ENCODE results near the gene RPH3AL. TPM values are rescaled to one million over a fixed set of nuclear protein-coding genes. Genes with fewer than 3 reads are reported as not detected.

Gene RPH3AL
- total and polyA plus RNA-seq, 2 donors: 2.6 to 3.2 TPM

DNA sequence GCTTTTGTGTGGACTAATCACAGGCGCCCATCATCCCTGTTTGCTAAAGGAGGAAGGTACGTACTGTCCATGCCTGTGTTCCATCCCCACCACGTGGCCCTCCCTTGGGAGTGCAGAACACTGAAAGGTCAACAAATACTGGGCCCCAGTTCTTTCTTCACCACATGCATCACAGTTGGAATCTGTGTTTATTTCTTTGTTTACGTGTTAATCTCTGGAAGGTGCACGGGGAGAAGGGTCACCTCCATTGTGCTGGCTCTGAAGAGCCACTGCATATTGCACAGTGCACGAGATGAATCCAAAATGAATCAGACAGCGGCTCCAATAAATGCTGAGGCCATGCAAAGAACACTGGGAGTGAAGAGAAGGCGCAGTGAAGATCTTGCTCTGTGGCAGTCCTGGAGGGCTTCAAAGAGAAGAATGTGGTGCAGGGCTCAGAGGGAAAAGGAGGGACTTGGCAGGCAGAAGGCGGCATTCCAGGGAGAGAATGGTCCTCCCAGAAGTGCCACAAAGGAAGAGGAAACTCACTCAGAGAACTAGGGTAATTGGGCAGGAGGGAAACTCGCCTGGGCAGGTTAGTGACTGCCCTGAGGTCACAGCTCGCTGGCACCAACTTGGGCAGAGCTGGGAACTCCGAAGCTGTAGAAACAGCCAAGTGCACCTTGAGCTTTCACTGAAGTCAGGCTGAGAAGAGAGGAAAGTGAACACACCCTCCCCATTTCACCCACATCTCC lies 3.7 kb downstream of the RPH3AL start:
- Histone ChIP-seq H3K27me3 (ENCODE audit: control insufficient read depth in 2 of 2, insufficient read depth in 1 of 2, low read length in 1 of 2) (no peaks in the 10 kb centered on the region), H3K4me1 (ENCODE audit: control insufficient read depth in 2 of 2, insufficient read depth in 2 of 2, low read length in 2 of 2) (peaks cover 0 to 12% of the 10 kb centered on the region in 2 donors), H3K27ac (ENCODE audit: low read depth in 1 of 2, low read length in 1 of 2) (no peak overlapping the region), H3K9me3 (ENCODE audit: control insufficient read depth in 2 of 2, insufficient read depth in 1 of 2, low read length in 1 of 2) (no peaks in the 10 kb centered on the region), H3K4me3 (ENCODE audit: low read length in 2 of 2) (no peak overlapping the region), H3K36me3 (ENCODE audit: control insufficient read depth in 2 of 2, insufficient read depth in 2 of 2, low read length in 1 of 2) (no peaks in the 10 kb centered on the region)
- WGBS: 93% methylated on average over 12 of the region's 12 CpGs
- no peak for DNase-seq (ENCODE audit: low read depth in 6 of 9, low spot score in 9 of 9)

DNA sequence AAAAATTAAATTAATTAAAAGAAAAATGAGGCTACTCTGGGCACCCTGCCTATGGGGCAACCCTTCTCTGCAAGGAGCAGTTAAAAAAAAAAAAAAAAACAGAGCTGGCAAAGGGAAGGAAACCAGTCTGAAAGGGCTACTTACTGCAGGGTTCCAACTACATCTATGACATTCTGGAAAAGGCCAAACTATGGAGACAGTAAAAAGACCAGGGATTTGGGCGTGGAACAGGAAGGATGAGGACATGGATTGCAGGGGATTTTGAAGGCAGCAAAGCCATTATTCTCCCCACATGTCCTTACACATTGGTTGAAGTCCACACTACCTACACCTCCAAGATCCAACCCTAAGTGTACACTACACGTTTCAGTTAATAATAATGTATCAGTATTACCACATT lies 4.6 kb downstream of the RPH3AL start:
- no peaks in the 10 kb centered on the region for H3K9me3 ChIP-seq (ENCODE audit: control insufficient read depth in 2 of 2, insufficient read depth in 1 of 2, low read length in 1 of 2)
- H3K36me3 ChIP-seq (ENCODE audit: control insufficient read depth in 2 of 2, insufficient read depth in 2 of 2, low read length in 1 of 2): no peaks in the 10 kb centered on the region
- 76% methylated on average over 2 of the region's 2 CpGs for WGBS
- H3K4me3 ChIP-seq (ENCODE audit: low read length in 2 of 2): no peak overlapping the region
- no peaks in the 10 kb centered on the region for H3K27me3 ChIP-seq (ENCODE audit: control insufficient read depth in 2 of 2, insufficient read depth in 1 of 2, low read length in 1 of 2)
- no peak for DNase-seq (ENCODE audit: low read depth in 6 of 9, low spot score in 9 of 9)
- no peak overlapping the region for H3K27ac ChIP-seq (ENCODE audit: low read depth in 1 of 2, low read length in 1 of 2)
- H3K4me1 ChIP-seq (ENCODE audit: control insufficient read depth in 2 of 2, insufficient read depth in 2 of 2, low read length in 2 of 2): peaks cover 0 to 11% of the 10 kb centered on the region in 2 donors

- Histone ChIP-seq H3K4me1 (ENCODE audit: control insufficient read depth in 2 of 2, insufficient read depth in 2 of 2, low read length in 2 of 2) (peaks cover 0 to 5% of the 10 kb centered on the region in 2 donors), H3K36me3 (ENCODE audit: control insufficient read depth in 2 of 2, insufficient read depth in 2 of 2, low read length in 1 of 2) (no peaks in the 10 kb centered on the region), H3K9me3 (ENCODE audit: control insufficient read depth in 2 of 2, insufficient read depth in 1 of 2, low read length in 1 of 2) (no peaks in the 10 kb centered on the region), H3K27me3 (ENCODE audit: control insufficient read depth in 2 of 2, insufficient read depth in 1 of 2, low read length in 1 of 2) (no peaks in the 10 kb centered on the region), H3K4me3 (ENCODE audit: low read length in 2 of 2) (no peak overlapping the region), H3K27ac (ENCODE audit: low read depth in 1 of 2, low read length in 1 of 2) (no peak overlapping the region)
- DNase-seq (ENCODE audit: low read depth in 6 of 9, low spot score in 9 of 9): no peak
- WGBS: 96% methylated on average over 5 of the region's 5 CpGs
These were observed 5.2 kb downstream of the RPH3AL start for GRCh38 chr17:347309-347899.

- no peak overlapping the region for H3K27ac ChIP-seq (ENCODE audit: low read depth in 1 of 2, low read length in 1 of 2)
- H3K4me3 ChIP-seq (ENCODE audit: low read length in 2 of 2): no peak overlapping the region
- H3K27me3 ChIP-seq (ENCODE audit: control insufficient read depth in 2 of 2, insufficient read depth in 1 of 2, low read length in 1 of 2): no peaks in the 10 kb centered on the region
- H3K4me1 ChIP-seq (ENCODE audit: control insufficient read depth in 2 of 2, insufficient read depth in 2 of 2, low read length in 2 of 2): peaks cover 0 to 5% of the 10 kb centered on the region in 2 donors
- H3K36me3 ChIP-seq (ENCODE audit: control insufficient read depth in 2 of 2, insufficient read depth in 2 of 2, low read length in 1 of 2): no peaks in the 10 kb centered on the region
- DNase-seq (ENCODE audit: low read depth in 6 of 9, low spot score in 9 of 9): no peak
- 96% methylated on average over 12 of the region's 12 CpGs for WGBS
- no peaks in the 10 kb centered on the region for H3K9me3 ChIP-seq (ENCODE audit: control insufficient read depth in 2 of 2, insufficient read depth in 1 of 2, low read length in 1 of 2)
These were observed 6.4 kb downstream of the RPH3AL start for GRCh38 chr17:345992-346785.

DNA sequence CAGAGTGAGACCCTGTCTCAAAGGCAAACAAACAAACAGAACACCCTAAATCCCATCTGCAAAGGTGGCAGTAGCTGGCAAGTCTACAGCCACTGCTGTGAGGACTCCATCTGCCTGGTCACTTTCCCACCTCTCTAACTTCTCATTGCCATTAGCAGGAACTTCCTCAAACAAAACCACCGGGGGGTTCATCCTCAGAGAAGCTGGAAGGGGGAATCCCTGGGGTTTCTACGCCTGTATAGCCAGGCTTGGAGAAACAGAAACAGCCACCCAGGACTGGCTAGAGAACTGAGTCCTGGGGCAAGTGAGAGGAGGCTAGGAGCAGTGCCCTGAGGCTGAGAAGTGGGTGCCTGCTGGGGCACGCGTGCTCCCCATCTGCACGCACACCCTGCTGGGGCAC lies 7.3 kb downstream of the RPH3AL start:
- no peaks in the 10 kb centered on the region for H3K36me3 ChIP-seq (ENCODE audit: control insufficient read depth in 2 of 2, insufficient read depth in 2 of 2, low read length in 1 of 2)
- DNase-seq (ENCODE audit: low read depth in 6 of 9, low spot score in 9 of 9): no peak
- no peaks in the 10 kb centered on the region for H3K27me3 ChIP-seq (ENCODE audit: control insufficient read depth in 2 of 2, insufficient read depth in 1 of 2, low read length in 1 of 2)
- H3K4me3 ChIP-seq (ENCODE audit: low read length in 2 of 2): no peak overlapping the region
- no peaks in the 10 kb centered on the region for H3K4me1 ChIP-seq (ENCODE audit: control insufficient read depth in 2 of 2, insufficient read depth in 2 of 2, low read length in 2 of 2)
- no peaks in the 10 kb centered on the region for H3K9me3 ChIP-seq (ENCODE audit: control insufficient read depth in 2 of 2, insufficient read depth in 1 of 2, low read length in 1 of 2)
- 81% methylated on average over 5 of the region's 5 CpGs for WGBS
- H3K27ac ChIP-seq (ENCODE audit: low read depth in 1 of 2, low read length in 1 of 2): no peak overlapping the region

GRCh38 chr17:343875-344752 lies 8.5 kb downstream of the RPH3AL start:
- Histone ChIP-seq H3K27ac (ENCODE audit: low read depth in 1 of 2, low read length in 1 of 2) (no peak overlapping the region), H3K9me3 (ENCODE audit: control insufficient read depth in 2 of 2, insufficient read depth in 1 of 2, low read length in 1 of 2) (no peaks in the 10 kb centered on the region), H3K4me1 (ENCODE audit: control insufficient read depth in 2 of 2, insufficient read depth in 2 of 2, low read length in 2 of 2) (peaks cover 0 to 4% of the 10 kb centered on the region in 2 donors), H3K4me3 (ENCODE audit: low read length in 2 of 2) (no peak overlapping the region), H3K27me3 (ENCODE audit: control insufficient read depth in 2 of 2, insufficient read depth in 1 of 2, low read length in 1 of 2) (no peaks in the 10 kb centered on the region), H3K36me3 (ENCODE audit: control insufficient read depth in 2 of 2, insufficient read depth in 2 of 2, low read length in 1 of 2) (no peaks in the 10 kb centered on the region)
- no peak for DNase-seq (ENCODE audit: low read depth in 6 of 9, low spot score in 9 of 9)
- 98% methylated on average over 5 of the region's 5 CpGs for WGBS

DNA sequence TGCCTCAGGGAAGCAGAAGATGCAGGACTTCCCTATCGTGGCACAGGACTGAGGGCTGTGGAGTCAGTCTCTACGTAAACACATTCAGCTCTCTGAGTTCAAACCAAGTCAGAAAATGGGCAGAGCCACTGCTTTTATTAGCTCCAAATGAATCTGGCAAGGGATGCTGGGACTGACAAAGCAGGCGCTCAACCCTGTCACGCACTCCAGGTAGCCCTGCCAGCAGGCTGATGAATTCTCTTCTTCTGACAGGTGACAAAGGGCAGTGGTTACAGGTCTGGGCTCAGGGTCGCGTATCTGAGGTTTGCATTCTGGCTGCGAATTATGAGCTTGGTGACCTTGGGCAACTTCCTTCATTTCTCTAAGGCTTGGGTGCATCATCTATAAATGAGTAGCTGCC lies 9.4 kb downstream of the RPH3AL start:
- H3K27me3 ChIP-seq (ENCODE audit: control insufficient read depth in 2 of 2, insufficient read depth in 1 of 2, low read length in 1 of 2): no peaks in the 10 kb centered on the region
- no peak overlapping the region for H3K4me3 ChIP-seq (ENCODE audit: low read length in 2 of 2)
- 80% methylated on average over 7 of the region's 7 CpGs for WGBS
- H3K9me3 ChIP-seq (ENCODE audit: control insufficient read depth in 2 of 2, insufficient read depth in 1 of 2, low read length in 1 of 2): no peaks in the 10 kb centered on the region
- no peak for DNase-seq (ENCODE audit: low read depth in 6 of 9, low spot score in 9 of 9)
- peaks cover 0 to 5% of the 10 kb centered on the region in 2 donors for H3K4me1 ChIP-seq (ENCODE audit: control insufficient read depth in 2 of 2, insufficient read depth in 2 of 2, low read length in 2 of 2)
- no peak overlapping the region for H3K27ac ChIP-seq (ENCODE audit: low read depth in 1 of 2, low read length in 1 of 2)
- H3K36me3 ChIP-seq (ENCODE audit: control insufficient read depth in 2 of 2, insufficient read depth in 2 of 2, low read length in 1 of 2): no peaks in the 10 kb centered on the region

- no peak for DNase-seq (ENCODE audit: low read depth in 6 of 9, low spot score in 9 of 9)
- Histone ChIP-seq H3K27ac (ENCODE audit: low read depth in 1 of 2, low read length in 1 of 2) (peak overlapping the region in 1 of 2 donors; percentile 43), H3K36me3 (ENCODE audit: control insufficient read depth in 2 of 2, insufficient read depth in 2 of 2, low read length in 1 of 2) (no peaks in the 10 kb centered on the region), H3K4me1 (ENCODE audit: control insufficient read depth in 2 of 2, insufficient read depth in 2 of 2, low read length in 2 of 2) (peaks cover 0 to 10% of the 10 kb centered on the region in 2 donors), H3K4me3 (ENCODE audit: low read length in 2 of 2) (no peak overlapping the region), H3K9me3 (ENCODE audit: control insufficient read depth in 2 of 2, insufficient read depth in 1 of 2, low read length in 1 of 2) (no peaks in the 10 kb centered on the region), H3K27me3 (ENCODE audit: control insufficient read depth in 2 of 2, insufficient read depth in 1 of 2, low read length in 1 of 2) (peaks cover 2 to 8% of the 10 kb centered on the region in 2 donors)
- 97% methylated on average over 4 of the region's 4 CpGs for WGBS
These were observed 12.5 kb downstream of the RPH3AL start for GRCh38 chr17:340074-340473.
